Stimulated activated CD8-positive, alpha-beta memory T cell treated with anti-CD3 and anti-CD28 coated beads, Interleukin-12 subunit alpha, Interleukin-12 subunit beta, amount 100 ng/mL, for 24 hours (primary cell): ENCODE measurements around the gene PPM1H.

Experiments
- DNase-seq: peaks from one replicate; pipeline ENCODE4 v3.0.0-alpha.2; 2020; ENCODE audit errors: extremely low read depth

PPM1H gene

GRCh38 chr12:62799126-62799736 is 135.7 kb downstream of the PPM1H start:
- no peak for DNase-seq

- no peak for DNase-seq
Measured at GRCh38 chr12:62794218-62794583, 140.7 kb downstream of the PPM1H start.

- DNase-seq, result peak; percentile 31
Measured at GRCh38 chr12:62793256-62794217, 141.4 kb downstream of the PPM1H start.

- no peak for DNase-seq
Measured at GRCh38 chr12:62792236-62792870, 142.6 kb downstream of the PPM1H start.

GRCh38 chr12:62789851-62790250 is 145.1 kb downstream of the PPM1H start:
- DNase-seq, result no peak

- DNase-seq, result no peak
Measured at GRCh38 chr12:62787611-62788010, 147.3 kb downstream of the PPM1H start.

GRCh38 chr12:62787023-62787422 is 147.9 kb downstream of the PPM1H start:
- DNase-seq, result no peak

GRCh38 chr12:62785941-62786559 is 148.9 kb downstream of the PPM1H start:
- DNase-seq, result no peak

- DNase-seq, result no peak
Measured at GRCh38 chr12:62784576-62784975, 150.4 kb downstream of the PPM1H start.

- DNase-seq, result no peak
Measured at GRCh38 chr12:62783881-62784280, 151.1 kb downstream of the PPM1H start.

GRCh38 chr12:62781136-62781880 is 153.6 kb downstream of the PPM1H start:
- no peak for DNase-seq

- DNase-seq, result no peak
Measured at GRCh38 chr12:62779488-62779887, 155.5 kb downstream of the PPM1H start.

- DNase-seq, result no peak
Measured at GRCh38 chr12:62778187-62778586, 156.8 kb downstream of the PPM1H start.

GRCh38 chr12:62776997-62777396 is 158.0 kb downstream of the PPM1H start:
- no peak for DNase-seq

- DNase-seq, result no peak
Measured at GRCh38 chr12:62776575-62776974, 158.4 kb downstream of the PPM1H start.

- DNase-seq, result no peak
Measured at GRCh38 chr12:62774794-62775193, 160.2 kb downstream of the PPM1H start.

GRCh38 chr12:62772416-62772955 is 162.5 kb downstream of the PPM1H start:
- no peak for DNase-seq

GRCh38 chr12:62771828-62772227 is 163.1 kb downstream of the PPM1H start:
- no peak for DNase-seq

GRCh38 chr12:62770381-62770780 is 164.6 kb downstream of the PPM1H start:
- no peak for DNase-seq

- no peak for DNase-seq
Measured at GRCh38 chr12:62769076-62769619, 165.8 kb downstream of the PPM1H start.

GRCh38 chr12:62767946-62768345 is 167.0 kb downstream of the PPM1H start:
- no peak for DNase-seq
